KMS-11 (cell line): ENCODE results near the gene KAZN.

Experiments
- H2AFZ ChIP-seq: fragments of 200-600 bp; sonication (generic); 2 replicates; pipeline ENCODE4 v1.6.1; 2016; ENCODE audit warnings: antibody characterized with exemption, mixed run types, low read depth
- H3K27ac ChIP-seq: fragments of 200-600 bp; sonication (generic); 2 replicates; pipeline ENCODE4 v1.6.1; 2016; ENCODE audit warnings: mild to moderate bottlenecking, mixed run types
- H3K27me3 ChIP-seq: fragments of 200-600 bp; sonication (generic); 2 replicates; pipeline ENCODE4 v1.6.1; 2017; ENCODE audit warnings: mild to moderate bottlenecking, low read depth, mixed run types, moderate library complexity; ENCODE audit not compliant: insufficient read depth
- H3K36me3 ChIP-seq: fragments of 200-600 bp; sonication (generic); 2 replicates; pipeline ENCODE4 v1.6.1; 2017; ENCODE audit warnings: mild to moderate bottlenecking, mixed run types; ENCODE audit not compliant: insufficient read depth
- H3K4me1 ChIP-seq: fragments of 200-600 bp; sonication (generic); 2 replicates; pipeline ENCODE4 v1.6.1; 2016; ENCODE audit warnings: mild to moderate bottlenecking, low read depth, mixed run types; ENCODE audit not compliant: poor library complexity, severe bottlenecking
- H3K4me2 ChIP-seq: fragments of 200-600 bp; sonication (generic); 2 replicates; pipeline ENCODE4 v1.7.0; 2016; ENCODE audit warnings: mild to moderate bottlenecking, mixed run types
- H3K4me3 ChIP-seq: fragments of 200-600 bp; sonication (generic); IDR thresholded peaks from 2 replicates; pipeline ENCODE4 v1.6.1; 2017; ENCODE audit warnings: low read depth, low read length, mixed read lengths; ENCODE audit not compliant: insufficient read depth
- H3K79me2 ChIP-seq: fragments of 200-600 bp; sonication (generic); 2 replicates; pipeline ENCODE4 v1.6.1; 2016; ENCODE audit warnings: low read depth, mixed run types; ENCODE audit not compliant: insufficient read depth
- H3K9ac ChIP-seq: fragments of 200-600 bp; sonication (generic); 2 replicates; pipeline ENCODE4 v1.6.1; 2016; ENCODE audit warnings: mild to moderate bottlenecking, mixed run types
- H4K20me1 ChIP-seq: fragments of 200-600 bp; sonication (generic); 2 replicates; pipeline ENCODE4 v1.6.1; 2016; ENCODE audit warnings: mild to moderate bottlenecking, mixed run types; ENCODE audit not compliant: insufficient read depth
- CTCF ChIP-seq: fragments of 200-600 bp; sonication (generic); conservative IDR thresholded peaks from 2 replicates; pipeline ENCODE4 v1.6.1; 2017; ENCODE audit warnings: low read depth, mild to moderate bottlenecking, antibody characterized with exemption, low read length, moderate library complexity, mixed read lengths

The KAZN gene

GRCh38 chr1:15123925-15124324 is 525.4 kb downstream of the KAZN start:
- Histone ChIP-seq H3K9ac (no peak overlapping the region), H3K4me1 (no peaks in the 10 kb centered on the region), H3K36me3 (no peaks in the 10 kb centered on the region), H4K20me1 (no peaks in the 10 kb centered on the region), H3K4me3 (no peak overlapping the region), H3K27me3 (peaks cover 12% of the 10 kb centered on the region; the same call in 1 of the 2 replicates), H2AFZ (no peak overlapping the region), H3K4me2 (no peak overlapping the region), H3K27ac (no peak overlapping the region), H3K79me2 (no peaks in the 10 kb centered on the region)
- no peak for TF ChIP-seq CTCF

GRCh38 chr1:15124362-15125100 is 526.0 kb downstream of the KAZN start:
- Histone ChIP-seq H3K4me3 (no peak overlapping the region), H3K79me2 (no peaks in the 10 kb centered on the region), H3K9ac (no peak overlapping the region), H2AFZ (no peak overlapping the region), H4K20me1 (no peaks in the 10 kb centered on the region), H3K36me3 (no peaks in the 10 kb centered on the region), H3K4me1 (no peaks in the 10 kb centered on the region), H3K27me3 (peaks cover 12% of the 10 kb centered on the region; the same call in 1 of the 2 replicates), H3K4me2 (no peak overlapping the region), H3K27ac (no peak overlapping the region)
- no peak for TF ChIP-seq CTCF

GRCh38 chr1:15125101-15125745 is 526.7 kb downstream of the KAZN start:
- H3K4me2 ChIP-seq, result no peak overlapping the region
- H2AFZ ChIP-seq, result no peak overlapping the region
- H3K4me1 ChIP-seq, result no peaks in the 10 kb centered on the region
- no peaks in the 10 kb centered on the region for H3K79me2 ChIP-seq
- no peaks in the 10 kb centered on the region for H3K36me3 ChIP-seq
- no peaks in the 10 kb centered on the region for H4K20me1 ChIP-seq
- peaks cover 12% of the 10 kb centered on the region; the same call in 1 of the 2 replicates for H3K27me3 ChIP-seq
- TF ChIP-seq CTCF, result no peak
- H3K9ac ChIP-seq, result no peak overlapping the region
- no peak overlapping the region for H3K4me3 ChIP-seq
- no peak overlapping the region for H3K27ac ChIP-seq

- H3K36me3 ChIP-seq, result no peaks in the 10 kb centered on the region
- no peak for TF ChIP-seq CTCF
- 0 out of 2 replicates have a peak, but pooled peaks cover 2% of the 10 kb centered on the region for H3K27me3 ChIP-seq
- no peak overlapping the region for H2AFZ ChIP-seq
- no peaks in the 10 kb centered on the region for H3K79me2 ChIP-seq
- no peak overlapping the region for H3K4me2 ChIP-seq
- no peak overlapping the region for H3K27ac ChIP-seq
- no peaks in the 10 kb centered on the region for H3K4me1 ChIP-seq
- H3K9ac ChIP-seq, result no peak overlapping the region
- H4K20me1 ChIP-seq, result no peaks in the 10 kb centered on the region
- no peak overlapping the region for H3K4me3 ChIP-seq
These were observed 529.6 kb downstream of the KAZN start for GRCh38 chr1:15128077-15128476.
